GM10248 (cell line): ENCODE data around the gene ABCC2.
"Not testable (repeated sequence)": the region's sequence is repeated elsewhere in the genome, so short reads cannot be mapped to it uniquely, and the experiment has no call there.

ENCODE experiments used
- CTCF ChIA-PET: fragments of 300-600 bp; sonication (Branson Sonifier 250); formaldehyde crosslinking; extraction: SDS; loops from one replicate; lab custom pipeline; 2021; ENCODE audit warnings: antibody characterized with exemption; lab: Yijun Ruan, JAX
- POLR2A ChIA-PET: fragments of 350-650 bp; sonication (Branson Sonifier 250); formaldehyde crosslinking; extraction: SDS; loops from one replicate; lab custom pipeline; 2020; ENCODE audit warnings: antibody characterized with exemption; lab: Yijun Ruan, JAX
- DNase-seq: peaks from one replicate; pipeline ENCODE4 v3.0.0; 2012; ENCODE audit errors: extremely low spot score
- TF ChIP-seq, protein P1 (sequence below): IDR thresholded peaks from 2 replicates; pipeline ENCODE4 v1.5.1; 2012; ENCODE audit warnings: mild to moderate bottlenecking, low read depth; ENCODE audit errors: extremely low read depth, missing control alignments, control extremely low read depth

ABCC2 gene

DNA sequence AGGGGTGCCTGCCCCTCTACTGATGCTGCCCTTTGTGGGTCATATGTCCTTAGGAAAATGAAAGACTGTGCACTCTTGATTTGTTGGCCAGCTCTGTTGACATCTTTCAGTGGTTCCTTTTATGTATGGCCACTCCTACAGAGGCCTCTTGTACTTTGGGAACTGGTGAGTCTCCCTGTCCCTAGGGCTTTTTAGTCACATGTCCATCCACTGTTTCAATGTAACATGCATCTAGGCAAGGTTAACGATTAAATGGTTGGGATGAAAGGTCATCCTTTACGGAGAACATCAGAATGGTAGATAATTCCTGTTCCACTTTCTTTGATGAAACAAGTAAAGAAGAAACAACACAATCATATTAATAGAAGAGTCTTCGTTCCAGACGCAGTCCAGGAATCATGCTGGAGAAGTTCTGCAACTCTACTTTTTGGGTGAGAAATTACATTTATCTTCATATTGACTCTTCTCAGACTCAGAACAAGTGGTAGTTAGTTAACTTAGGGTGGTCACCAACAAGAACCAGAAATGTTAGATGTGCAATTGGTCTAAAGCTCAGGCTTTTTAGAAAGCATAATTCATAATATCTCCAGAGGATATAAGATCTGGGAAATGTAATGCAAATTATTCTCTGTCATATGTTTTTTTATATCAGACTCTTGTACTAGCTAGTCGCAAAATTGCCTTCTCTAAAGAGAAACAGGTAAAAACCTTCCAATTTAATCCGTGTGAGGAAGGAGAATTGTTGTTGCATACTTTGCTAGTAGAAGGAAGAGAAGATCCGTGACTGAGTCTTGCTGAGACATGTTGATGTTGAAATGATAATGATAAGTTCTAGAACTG lies at the start of gene ABCC2:
TSS of gene ABCC2 (plus strand) at position 194 of the 840 bp plus-strand sequence. CDS start at position 399, 205 bp downstream.
- no peak for DNase-seq
- POLR2A ChIA-PET = no interaction called here
- TF ChIP-seq, protein P1, sequence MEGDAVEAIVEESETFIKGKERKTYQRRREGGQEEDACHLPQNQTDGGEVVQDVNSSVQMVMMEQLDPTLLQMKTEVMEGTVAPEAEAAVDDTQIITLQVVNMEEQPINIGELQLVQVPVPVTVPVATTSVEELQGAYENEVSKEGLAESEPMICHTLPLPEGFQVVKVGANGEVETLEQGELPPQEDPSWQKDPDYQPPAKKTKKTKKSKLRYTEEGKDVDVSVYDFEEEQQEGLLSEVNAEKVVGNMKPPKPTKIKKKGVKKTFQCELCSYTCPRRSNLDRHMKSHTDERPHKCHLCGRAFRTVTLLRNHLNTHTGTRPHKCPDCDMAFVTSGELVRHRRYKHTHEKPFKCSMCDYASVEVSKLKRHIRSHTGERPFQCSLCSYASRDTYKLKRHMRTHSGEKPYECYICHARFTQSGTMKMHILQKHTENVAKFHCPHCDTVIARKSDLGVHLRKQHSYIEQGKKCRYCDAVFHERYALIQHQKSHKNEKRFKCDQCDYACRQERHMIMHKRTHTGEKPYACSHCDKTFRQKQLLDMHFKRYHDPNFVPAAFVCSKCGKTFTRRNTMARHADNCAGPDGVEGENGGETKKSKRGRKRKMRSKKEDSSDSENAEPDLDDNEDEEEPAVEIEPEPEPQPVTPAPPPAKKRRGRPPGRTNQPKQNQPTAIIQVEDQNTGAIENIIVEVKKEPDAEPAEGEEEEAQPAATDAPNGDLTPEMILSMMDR = no peak
- CTCF ChIA-PET = interaction anchor here (1.0 kb wide), 1 partner anchor 50 kb away, joined by 3 read pairs; the partner anchor contains the start of genes COX15 and CUTC

DNA sequence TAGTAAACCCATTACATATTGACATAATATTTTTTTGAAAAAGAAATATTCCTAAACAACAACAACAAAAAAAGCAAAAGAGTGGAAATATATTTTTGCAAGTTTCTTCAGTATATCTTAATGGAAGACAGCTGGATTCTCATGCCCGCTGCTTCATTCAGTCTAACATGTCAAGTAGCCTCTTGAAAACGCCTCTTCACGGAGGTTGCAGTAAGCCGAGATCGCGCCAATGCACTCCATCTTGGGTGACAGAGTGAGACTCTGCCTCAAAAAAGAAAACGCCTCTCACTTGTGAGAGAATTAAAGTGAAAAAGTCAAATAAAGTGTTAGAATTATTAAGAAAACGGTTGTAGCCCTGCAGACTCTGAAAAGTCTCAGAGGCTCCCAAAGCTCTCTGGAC lies 49.1 kb upstream of the ABCC2 start:
- ChIA-PET CTCF (interaction anchor here (1.4 to 2.5 kb wide), 7 partner anchors 10 to 312 kb away, joined by 3 to 13 read pairs (median 4); partner anchors contain the start of gene ABCC2), POLR2A (no interaction called here)
- TF ChIP-seq, protein P1 = no peak
- DNase-seq = no peak

DNA sequence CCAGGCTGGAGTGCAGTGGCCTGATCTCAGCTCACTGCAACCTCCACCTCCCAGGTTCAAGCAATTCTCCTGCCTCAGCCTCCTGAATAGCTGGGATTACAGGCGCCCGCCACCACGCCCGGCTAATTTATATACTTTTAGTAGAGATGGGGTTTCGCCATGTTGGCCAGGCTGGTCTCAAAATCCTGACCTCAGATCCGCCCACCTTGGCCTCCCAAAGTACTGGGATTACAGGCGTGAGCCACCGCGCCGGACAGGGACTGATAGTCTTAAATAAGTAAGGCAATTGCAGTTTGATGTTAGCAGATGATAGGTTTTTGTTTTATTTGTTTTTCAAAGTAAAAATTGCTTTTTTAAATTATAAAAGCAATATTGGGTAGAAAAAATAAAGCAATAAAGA lies 48.3 kb upstream of the ABCC2 start:
- CTCF ChIA-PET = interaction anchor here (1.5 to 2.5 kb wide), 2 partner anchors 9 to 67 kb away, joined by 4 to 13 read pairs; no protein-coding TSS in a partner anchor
- not testable (repeated sequence) for DNase-seq
- POLR2A ChIA-PET = interaction anchor here (0.7 kb wide), 1 partner anchor 455 kb away, joined by 6 read pairs; no protein-coding TSS in a partner anchor

DNA sequence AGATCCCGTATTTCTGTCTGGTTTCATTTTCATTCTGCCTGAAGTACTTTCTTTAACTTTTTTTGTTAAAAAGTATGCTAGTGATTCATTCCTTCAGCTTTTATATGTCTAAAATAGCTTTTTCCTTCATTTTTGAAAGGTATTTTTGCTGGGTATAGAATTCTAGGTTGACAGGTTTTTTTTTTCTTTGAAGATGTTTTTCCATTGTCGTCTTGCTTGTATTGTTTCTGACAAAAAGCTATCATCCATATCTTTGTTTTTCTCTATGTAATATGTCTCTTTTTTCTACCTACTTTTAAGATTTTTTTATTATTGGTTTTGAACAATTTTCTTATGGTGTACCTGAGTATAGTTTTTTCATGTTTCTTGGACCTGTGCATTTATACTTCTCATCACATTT lies 42.2 kb upstream of the ABCC2 start:
- POLR2A ChIA-PET = no interaction called here
- TF ChIP-seq, protein P1 = no peak
- DNase-seq = no peak
- CTCF ChIA-PET = no interaction called here

DNA sequence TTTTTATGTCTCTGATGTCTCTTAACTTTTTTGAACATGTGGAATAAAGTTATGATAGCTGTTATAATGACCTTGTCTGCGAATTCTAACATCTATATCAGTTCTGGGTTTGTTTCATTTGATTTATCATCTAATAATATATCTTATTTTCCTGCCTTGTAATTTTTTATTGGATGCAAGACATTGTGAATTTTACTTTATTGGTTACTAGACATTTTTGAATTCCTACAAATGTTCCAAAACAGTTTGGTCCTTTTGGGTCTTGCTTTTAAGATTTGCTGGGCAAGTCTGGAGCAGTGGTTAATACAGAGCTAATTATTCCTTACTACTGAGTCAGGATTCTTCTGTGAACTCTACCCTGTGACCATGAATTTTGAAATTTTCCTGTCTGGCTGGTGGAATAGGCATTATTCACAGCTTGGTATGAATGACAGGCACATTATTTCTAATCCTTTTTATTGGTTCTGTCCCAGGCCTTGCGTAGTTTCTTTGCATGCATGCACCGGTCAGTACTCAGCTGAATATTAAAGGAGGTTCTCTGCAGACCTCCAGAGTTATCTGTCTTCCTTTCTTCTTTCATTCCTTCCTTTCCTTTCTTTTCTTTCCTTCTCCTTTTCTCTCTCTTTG lies 41.4 kb upstream of the ABCC2 start:
- TF ChIP-seq, protein P1 = no peak
- ChIA-PET CTCF (interaction anchor here (1.0 kb wide), 1 partner anchor 105 kb away, joined by 3 read pairs; no protein-coding TSS in a partner anchor), POLR2A (no interaction called here)
- DNase-seq = no peak

DNA sequence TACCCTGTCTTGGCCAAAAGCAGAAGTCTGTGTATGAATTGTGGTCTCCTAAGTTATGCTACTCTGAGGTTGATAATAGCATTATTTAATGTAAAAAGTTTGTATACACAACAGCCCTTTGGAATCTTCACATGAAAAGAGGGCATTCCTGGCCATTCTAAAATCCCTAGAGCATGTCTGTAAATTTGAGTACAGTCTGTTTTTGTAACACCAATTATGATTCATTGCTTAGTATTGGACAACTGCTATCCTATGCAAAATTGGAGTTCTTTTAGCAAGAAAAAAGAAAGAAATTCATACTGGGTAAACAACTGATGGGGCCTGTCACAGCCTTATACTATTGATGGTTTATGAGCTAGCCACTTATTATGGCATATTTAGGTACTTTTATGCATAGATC lies 40.2 kb upstream of the ABCC2 start:
- POLR2A ChIA-PET = no interaction called here
- CTCF ChIA-PET = interaction anchor here (0.7 to 2.0 kb wide), 2 partner anchors 9 to 518 kb away, joined by 3 to 13 read pairs; partner anchors contain the start of genes COX15 and CUTC
- TF ChIP-seq, protein P1 = no peak
- no peak for DNase-seq
